ENCODE data around the gene FCHO1.

DNA sequence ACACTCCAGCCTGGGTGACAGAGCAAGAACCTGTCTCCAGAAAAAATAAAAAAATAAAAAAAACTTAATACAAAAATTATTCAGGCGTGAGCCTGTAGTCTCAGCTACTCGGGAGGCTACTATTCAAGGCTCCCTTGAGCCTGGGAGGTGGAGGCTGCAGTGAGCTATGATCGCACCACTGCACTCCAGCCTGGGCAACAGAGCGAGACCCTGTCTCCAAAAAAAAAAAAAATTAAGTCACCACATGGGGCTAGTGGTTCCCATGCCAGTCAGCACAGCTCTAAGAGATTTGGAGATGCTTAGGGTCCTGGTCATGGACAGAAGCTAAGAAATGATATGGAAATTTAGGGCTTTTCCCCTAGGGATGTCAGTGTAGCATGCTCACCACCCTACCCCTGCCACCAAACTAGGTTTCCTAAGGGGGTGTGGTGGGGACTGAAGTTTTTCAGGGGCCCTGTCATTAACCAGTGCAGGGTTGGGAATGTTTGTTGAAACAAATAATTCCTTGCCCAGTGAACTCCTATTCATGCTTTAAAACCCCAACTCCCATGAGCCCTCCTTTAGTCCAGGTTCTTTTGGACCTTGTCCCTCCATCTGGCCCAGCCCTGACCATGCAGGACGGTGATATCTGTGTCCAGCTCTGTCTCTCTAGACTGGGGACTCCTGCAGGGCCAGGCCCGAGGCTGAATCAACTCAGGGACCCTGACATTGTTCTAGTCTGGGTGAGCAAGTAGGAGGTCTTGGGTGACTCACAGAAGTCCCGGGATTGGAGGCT, 1.8 kb downstream of the FCHO1 start:
- TF ChIP-seq, protein P1, sequence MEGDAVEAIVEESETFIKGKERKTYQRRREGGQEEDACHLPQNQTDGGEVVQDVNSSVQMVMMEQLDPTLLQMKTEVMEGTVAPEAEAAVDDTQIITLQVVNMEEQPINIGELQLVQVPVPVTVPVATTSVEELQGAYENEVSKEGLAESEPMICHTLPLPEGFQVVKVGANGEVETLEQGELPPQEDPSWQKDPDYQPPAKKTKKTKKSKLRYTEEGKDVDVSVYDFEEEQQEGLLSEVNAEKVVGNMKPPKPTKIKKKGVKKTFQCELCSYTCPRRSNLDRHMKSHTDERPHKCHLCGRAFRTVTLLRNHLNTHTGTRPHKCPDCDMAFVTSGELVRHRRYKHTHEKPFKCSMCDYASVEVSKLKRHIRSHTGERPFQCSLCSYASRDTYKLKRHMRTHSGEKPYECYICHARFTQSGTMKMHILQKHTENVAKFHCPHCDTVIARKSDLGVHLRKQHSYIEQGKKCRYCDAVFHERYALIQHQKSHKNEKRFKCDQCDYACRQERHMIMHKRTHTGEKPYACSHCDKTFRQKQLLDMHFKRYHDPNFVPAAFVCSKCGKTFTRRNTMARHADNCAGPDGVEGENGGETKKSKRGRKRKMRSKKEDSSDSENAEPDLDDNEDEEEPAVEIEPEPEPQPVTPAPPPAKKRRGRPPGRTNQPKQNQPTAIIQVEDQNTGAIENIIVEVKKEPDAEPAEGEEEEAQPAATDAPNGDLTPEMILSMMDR (IDR thresholded peaks at IDR 0.05), result no peak
- TF ChIP-seq POLR2AphosphoS5 (IDR thresholded peaks at IDR 0.05), result no peak
- no peak for TF ChIP-seq EP300 (IDR thresholded peaks at IDR 0.05; ENCODE audit: low read depth)

Data from transverse colon (tissue), 4 donors.